ENCODE measurements around the gene HEXD.

Gene HEXD

DNA sequence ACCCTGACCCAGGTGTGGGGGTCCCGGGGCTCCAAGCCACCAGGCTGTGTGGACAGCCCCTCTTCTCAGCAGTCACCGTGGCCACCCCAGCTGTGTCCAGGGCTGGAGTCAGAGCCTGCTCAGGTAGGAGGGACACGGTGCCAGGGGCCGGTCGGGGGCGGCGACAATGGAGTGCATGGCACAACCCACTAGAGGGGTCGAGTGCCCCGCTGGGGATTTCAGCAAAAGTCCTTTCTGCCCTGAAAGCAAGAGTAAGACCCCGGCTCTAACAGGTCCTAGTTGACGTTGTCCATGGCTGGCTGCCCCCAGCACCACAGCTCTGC, 35.3 kb upstream of the HEXD start:
- DNase-seq = no peak

- DNase-seq = no peak
Observed at GRCh38 chr17:82383411-82383810, 34.7 kb upstream of the HEXD start.

DNA sequence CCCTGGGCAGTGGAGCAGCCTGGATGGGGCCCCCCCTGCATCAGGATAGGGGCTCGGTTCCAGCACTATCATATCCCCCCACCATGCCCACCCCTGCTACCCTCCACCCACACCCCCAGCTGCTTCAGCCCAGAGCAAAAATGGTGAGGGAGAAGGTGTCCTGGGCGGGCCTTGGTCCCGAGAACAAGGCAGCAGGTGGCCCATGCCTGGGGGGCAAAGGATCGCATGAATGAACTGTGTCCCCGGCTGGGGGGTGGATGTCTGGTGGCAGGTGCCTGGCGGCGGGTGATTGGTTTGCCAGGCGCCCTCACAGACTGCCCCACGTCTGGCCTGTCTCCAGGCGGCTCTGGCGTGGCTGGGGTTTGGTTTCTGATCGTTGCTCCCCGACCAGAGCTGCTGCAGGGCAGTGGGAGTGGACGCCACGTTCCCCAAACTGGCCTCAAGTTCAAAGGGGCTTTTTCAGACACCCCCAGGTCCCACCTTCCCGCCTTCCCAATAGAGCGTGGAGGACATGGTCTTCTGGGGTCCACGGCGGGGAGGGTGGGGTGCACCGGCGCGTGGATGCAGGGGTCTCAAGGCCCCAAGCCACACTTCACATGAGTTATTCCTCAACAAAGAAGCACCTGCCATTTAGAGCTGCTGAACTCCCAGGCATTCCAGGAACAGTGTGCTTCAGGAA, 34.0 kb upstream of the HEXD start:
- DNase-seq = no peak

GRCh38 chr17:82384730-82385481, 33.2 kb upstream of the HEXD start:
- DNase-seq = no peak

DNA sequence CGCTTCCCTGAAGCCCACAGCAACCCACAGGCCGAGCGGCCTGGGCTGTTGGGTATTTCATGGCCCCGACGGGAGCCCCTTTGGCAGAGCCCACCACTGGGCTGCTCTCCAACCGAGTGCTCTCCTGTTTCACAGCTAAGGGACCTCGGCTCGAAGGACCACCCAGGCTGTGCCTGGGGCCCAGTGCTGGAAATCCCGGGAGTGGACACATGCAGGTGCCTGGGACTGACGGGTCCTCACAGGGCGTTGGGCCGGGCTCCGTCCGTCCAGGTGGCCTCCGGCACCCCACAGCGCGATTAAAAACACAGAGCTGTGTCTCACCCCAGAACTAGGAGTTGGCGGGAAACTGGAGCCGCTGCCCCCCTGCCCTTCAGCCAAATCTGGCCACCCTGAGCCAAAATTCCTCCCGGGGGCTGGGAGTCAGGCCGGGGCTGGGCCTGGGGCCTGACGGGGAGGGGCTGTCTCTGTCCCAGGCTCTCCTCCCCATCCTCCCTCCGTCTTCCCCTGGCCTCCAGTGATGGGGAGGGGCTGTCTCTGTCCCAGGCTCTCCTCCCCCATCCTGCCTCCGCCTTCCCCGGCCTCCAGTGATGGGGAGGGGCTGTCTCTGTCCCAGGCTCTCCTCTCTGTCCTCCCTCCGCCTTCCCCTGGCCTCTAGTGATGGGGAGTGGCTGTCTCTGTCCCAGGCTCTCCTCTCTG, 32.4 kb upstream of the HEXD start:
- DNase-seq = no peak

- no peak for DNase-seq
Observed at GRCh38 chr17:82386255-82386831, 31.8 kb upstream of the HEXD start.

GRCh38 chr17:82386881-82387704, 31.1 kb upstream of the HEXD start:
- DNase-seq = no peak

- DNase-seq = no peak
Observed at GRCh38 chr17:82387705-82388106, 30.4 kb upstream of the HEXD start.

GRCh38 chr17:82388223-82388921, 29.8 kb upstream of the HEXD start:
- DNase-seq = no peak

DNA sequence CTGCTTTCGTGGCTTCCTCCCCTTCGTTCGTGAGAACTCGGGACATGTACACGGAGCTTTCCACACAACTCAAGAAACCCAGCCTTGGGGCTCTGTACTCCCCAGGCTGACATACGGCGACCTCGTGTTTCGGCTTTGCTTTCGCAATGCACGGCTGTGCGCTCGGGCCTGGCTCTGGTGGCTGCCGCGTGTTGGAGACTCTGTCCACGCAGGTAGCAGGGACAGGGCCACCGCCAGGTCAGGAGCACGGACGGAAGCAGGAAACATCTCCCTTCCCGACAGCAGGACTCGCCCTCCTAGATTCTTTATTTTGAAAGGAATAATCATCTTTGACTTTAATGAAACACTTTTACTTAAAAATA, 29.2 kb upstream of the HEXD start:
- no peak for DNase-seq

DNA sequence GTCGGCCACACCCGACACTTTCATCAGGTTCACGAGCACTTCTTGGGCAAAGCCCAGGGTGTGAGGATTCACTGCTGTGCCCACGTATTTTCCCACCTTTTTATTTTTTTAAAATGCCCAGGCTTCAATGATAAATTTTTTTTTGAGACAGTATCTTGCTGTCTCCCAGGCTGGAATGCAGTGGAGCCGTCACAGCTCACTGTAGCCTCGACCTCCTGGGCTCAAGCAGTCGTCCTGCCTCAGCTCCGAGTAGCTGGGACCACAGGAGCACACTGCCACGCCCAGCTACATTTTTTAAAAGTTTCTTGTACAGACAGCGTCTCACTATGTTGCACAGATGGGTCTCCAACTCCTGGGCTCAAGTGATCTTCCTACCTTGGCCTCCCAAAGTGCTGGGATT, 28.8 kb upstream of the HEXD start:
- DNase-seq = no peak

DNA sequence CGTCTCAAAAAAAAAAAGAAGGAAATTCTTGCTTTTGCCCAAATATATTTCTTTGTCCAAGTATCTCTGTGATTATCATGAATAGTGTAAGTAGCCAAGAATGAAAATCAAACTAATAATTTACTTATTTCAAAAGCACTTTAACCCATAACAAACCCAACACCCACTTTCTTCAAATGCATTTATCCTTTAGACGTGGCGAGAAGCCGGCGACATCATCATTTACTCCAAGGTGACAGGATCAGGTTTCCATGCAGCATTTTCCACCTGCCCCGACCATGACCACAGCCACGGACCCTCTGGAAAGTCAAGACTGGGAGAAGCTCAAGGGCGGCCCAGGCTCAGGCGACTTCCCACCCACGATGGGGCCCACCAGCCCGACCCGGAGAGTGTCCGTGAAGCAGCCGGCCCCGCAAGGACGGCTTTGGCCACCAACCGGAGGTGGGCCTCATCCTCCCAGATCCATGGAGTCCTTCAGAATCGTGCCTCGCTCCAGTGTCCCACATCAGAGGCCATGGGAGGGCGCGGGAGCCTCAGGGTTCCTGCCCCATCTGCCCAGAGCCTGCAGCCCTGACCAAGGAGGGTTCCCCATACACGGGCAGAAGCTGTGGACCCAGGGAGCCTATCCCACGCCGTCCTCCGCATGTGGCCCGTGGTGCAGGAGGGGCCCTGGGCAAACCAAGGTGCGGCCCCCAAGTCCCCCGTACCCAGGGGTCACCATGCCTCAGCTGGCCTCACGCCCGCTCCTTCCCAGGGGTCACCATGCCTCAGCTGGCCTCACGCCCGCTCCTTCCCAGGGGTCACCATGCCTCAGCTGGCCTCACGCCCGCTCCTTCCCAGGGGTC, 27.9 kb upstream of the HEXD start:
- DNase-seq = no peak

GRCh38 chr17:82390860-82391435, 27.2 kb upstream of the HEXD start:
- no peak for DNase-seq

DNA sequence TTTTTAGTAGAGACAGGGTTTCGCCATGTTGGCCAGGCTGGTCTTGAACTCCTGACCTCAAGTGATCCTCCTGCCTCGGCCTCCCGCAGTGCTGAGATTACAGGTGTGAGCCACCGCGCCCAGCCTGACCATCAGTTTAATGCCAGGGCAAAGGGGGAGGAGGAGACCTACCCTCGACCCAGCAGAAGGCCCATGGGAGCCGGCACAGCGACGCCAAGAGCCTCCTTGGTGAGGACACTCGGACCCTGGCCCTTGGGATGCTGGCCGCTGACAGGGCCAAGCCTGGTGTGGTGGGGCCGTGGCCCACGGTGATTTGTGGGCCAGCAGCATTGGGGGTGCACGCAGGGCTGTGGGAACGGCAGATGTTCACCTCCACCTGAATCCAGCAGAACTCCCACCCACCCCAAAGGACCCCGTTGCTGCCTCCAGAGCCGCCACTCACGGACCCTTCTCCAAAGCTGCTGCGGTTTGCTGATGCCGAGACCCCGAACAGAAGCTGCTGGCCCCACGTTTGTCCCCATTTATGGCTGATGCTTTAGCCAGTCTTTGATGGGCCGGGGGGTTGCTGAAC, 26.6 kb upstream of the HEXD start:
- no peak for DNase-seq

DNA sequence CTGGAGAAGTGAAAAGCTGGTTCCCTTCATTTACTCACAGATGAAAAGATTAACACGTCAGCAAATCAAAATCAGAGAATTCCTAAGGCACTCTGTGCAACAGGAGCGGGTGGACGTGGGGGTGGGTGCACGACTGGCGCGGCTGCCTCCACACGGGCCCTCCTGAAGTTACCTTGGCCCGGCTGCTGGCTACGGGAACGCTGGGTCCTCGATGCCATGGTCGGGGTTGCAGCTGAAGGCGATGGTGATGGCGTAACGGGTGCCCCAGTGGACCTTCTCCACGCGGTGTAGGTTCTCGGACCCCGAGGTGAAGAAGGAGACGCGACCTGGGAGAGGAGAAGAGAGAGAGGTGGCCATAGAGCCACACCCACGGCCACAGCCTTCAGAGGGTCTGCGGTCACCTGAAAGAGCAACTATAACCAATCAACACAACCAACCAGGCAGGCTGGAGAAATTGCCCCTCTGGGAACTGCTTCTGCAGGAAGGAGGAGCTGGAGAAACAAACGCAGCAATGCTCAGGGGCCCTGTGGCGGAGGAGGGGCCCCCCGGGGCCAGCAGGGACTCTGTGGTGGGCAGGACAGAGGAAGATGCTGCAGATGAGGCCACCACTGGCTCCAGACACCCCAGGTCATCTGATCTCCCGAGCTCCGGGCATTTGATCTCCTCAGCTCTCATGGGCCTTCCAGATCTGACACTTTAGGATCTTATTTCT, 25.8 kb upstream of the HEXD start:
- no peak for DNase-seq

GRCh38 chr17:82392941-82393340, 25.2 kb upstream of the HEXD start:
- no peak for DNase-seq

- DNase-seq = no peak
Observed at GRCh38 chr17:82394278-82394677, 23.9 kb upstream of the HEXD start.

DNA sequence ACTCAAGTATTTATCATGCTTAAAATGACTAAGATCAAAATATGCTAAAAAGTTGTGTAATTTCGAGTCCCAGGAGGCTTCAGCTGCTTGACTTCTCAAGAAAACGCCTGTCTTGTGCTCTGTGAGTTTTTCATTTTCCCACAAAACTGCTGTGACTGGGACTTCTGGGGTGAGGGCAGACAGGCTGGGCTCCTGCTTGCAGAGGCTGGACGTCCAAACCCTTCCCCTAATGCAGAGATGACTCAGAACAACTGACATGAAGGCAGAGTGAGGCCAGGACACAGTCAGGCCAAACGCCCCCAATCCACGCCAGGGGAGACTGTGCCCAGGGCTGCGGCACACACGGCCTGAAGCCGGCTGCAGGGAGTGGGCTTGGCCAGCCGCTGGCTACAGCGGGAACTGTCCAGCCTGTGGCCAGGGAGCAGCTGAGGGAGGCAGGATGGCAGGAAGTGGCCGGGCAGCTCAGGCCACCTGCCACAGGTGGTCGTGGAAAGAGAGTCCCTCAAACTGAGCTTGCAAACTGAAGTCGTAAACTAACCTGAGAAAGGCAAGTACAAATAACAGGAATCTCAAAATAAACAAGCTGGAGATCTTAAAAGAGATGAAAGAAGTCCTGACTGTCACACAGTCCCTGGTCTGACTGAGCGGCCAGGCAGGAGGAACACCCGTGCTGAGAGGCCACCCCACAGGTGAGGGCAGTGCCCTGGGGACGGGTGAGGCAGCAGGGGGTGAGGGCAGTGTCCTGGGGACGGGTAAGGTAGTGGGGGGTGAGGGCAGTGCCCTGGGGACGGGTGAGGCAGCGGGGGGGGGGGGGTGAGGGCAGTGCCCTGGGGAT, 21.3 kb upstream of the HEXD start:
- DNase-seq = no peak
